K562 (cell line): ENCODE data around the gene VPS18. TPM values are rescaled to one million over a fixed set of nuclear protein-coding genes. Genes with fewer than 3 reads are reported as not detected.
A peak's percentile ranks its signal among the peaks of the same experiment; 100 is the strongest.

Experiments used
- ARID1B ChIP-seq: fragments of 450-650 bp; IDR thresholded peaks from 2 replicates; pipeline ENCODE4 v1.6.1; 2016; ENCODE audit warnings: antibody characterized with exemption, mild to moderate bottlenecking, inconsistent platforms
- CBX8 ChIP-seq: fragments of 200-600 bp; sonication (generic); IDR thresholded peaks from 2 replicates; pipeline ENCODE4 v1.6.1; 2012; ENCODE audit warnings: borderline replicate concordance, mixed run types, low read depth, mild to moderate bottlenecking, moderate library complexity, mixed read lengths, low read length, control low read depth, inconsistent platforms; ENCODE audit not compliant: poor library complexity, severe bottlenecking; ENCODE audit errors: extremely low read depth
- CHD2 ChIP-seq: IDR thresholded peaks from 2 replicates; pipeline ENCODE4 v1.6.1; 2011; ENCODE audit warnings: low read depth, low read length
- COPS2 ChIP-seq: fragments of 450-650 bp; conservative IDR thresholded peaks from 2 replicates; pipeline ENCODE4 v1.6.1; 2016; ENCODE audit warnings: mild to moderate bottlenecking, moderate library complexity
- ELF1 ChIP-seq: fragments of 200-800 bp; sonication (Bioruptor generic); IDR thresholded peaks from 2 replicates; pipeline ENCODE4 v1.6.1; 2016; ENCODE audit warnings: missing genetic modification characterization, missing compliant biosample characterization
- EWSR1 ChIP-seq: fragments of 450-650 bp; IDR thresholded peaks from 2 replicates; pipeline ENCODE4 v1.6.1; 2018; ENCODE audit warnings: borderline replicate concordance, mild to moderate bottlenecking, low read depth, moderate library complexity; ENCODE audit not compliant: partially characterized antibody
- HCFC1 ChIP-seq: IDR thresholded peaks from 2 replicates; pipeline ENCODE4 v1.6.1; 2012; ENCODE audit warnings: low read depth, low read length, improper control_type of control experiment
- HDAC1 ChIP-seq, 2 experiments: fragments of 450-650 bp; IDR thresholded peaks; 2 replicates each; pipeline ENCODE4 v1.6.1; 2016 to 2017; ENCODE audit warnings: inconsistent platforms in 1 of 2, mild to moderate bottlenecking in 1 of 2, moderate library complexity in 1 of 2
- HNRNPL ChIP-seq: fragments of 200-400 bp; formaldehyde crosslinking; IDR thresholded peaks from 2 replicates; pipeline ENCODE4 v1.6.1; 2017; ENCODE audit warnings: low read depth, mild to moderate bottlenecking, low read length
- JUNB ChIP-seq: fragments of 450-650 bp; formaldehyde crosslinking; conservative IDR thresholded peaks from 2 replicates; pipeline ENCODE4 v1.4.0; 2020; ENCODE audit warnings: mild to moderate bottlenecking
- MIER1 ChIP-seq: fragments of 450-650 bp; IDR thresholded peaks from 2 replicates; pipeline ENCODE4 v1.6.1; 2016; ENCODE audit warnings: antibody characterized with exemption, mild to moderate bottlenecking, low read depth
- MNT ChIP-seq, 2 experiments: fragments of 450-650 bp; conservative IDR thresholded peaks; 2 replicates each; pipeline ENCODE4 v1.6.1; 2017; ENCODE audit warnings: mild to moderate bottlenecking in 2 of 2, moderate library complexity in 2 of 2
- MYC ChIP-seq, 2 experiments: fragments of 250-450 bp in 1 of 2; sonication (Bioruptor Pico) in 1 of 2; IDR thresholded peaks; 2 replicates each; pipeline versions ENCODE4 v1.5.1 to v1.6.1; 2012 to 2021; ENCODE audit warnings: low read depth in 2 of 2, borderline replicate concordance in 1 of 2, improper control_type of control experiment in 1 of 2, low read length in 1 of 2, mild to moderate bottlenecking in 1 of 2, moderate library complexity in 1 of 2
- NCOA1 ChIP-seq: fragments of 450-650 bp; IDR thresholded peaks from 2 replicates; pipeline ENCODE4 v1.6.1; 2016; ENCODE audit warnings: low read depth
- NCOA6 ChIP-seq: fragments of 450-650 bp; IDR thresholded peaks from 2 replicates; pipeline ENCODE4 v1.6.1; 2017; ENCODE audit warnings: mild to moderate bottlenecking
- PCBP1 ChIP-seq: fragments of 200-400 bp; formaldehyde crosslinking; IDR thresholded peaks from 2 replicates; pipeline ENCODE4 v1.6.1; 2018; ENCODE audit warnings: mild to moderate bottlenecking, low read depth, low read length; ENCODE audit not compliant: poor library complexity, severe bottlenecking
- RBFOX2 ChIP-seq: fragments of 200-400 bp; formaldehyde crosslinking; IDR thresholded peaks from 2 replicates; pipeline ENCODE4 v1.6.1; 2017; ENCODE audit warnings: low read depth, mild to moderate bottlenecking, low read length, moderate library complexity
- RBM39 ChIP-seq: fragments of 200-400 bp; formaldehyde crosslinking; optimal IDR thresholded peaks from 2 replicates; pipeline ENCODE3; 2018; ENCODE audit warnings: low read depth, low read length
- RFX5 ChIP-seq: IDR thresholded peaks from 2 replicates; pipeline ENCODE4 v1.6.1; 2011; ENCODE audit warnings: low read depth, mild to moderate bottlenecking, improper control_type of control experiment, low read length
- SETDB1 ChIP-seq: IDR thresholded peaks from one replicate; pipeline ENCODE4 v1.6.1; 2012; ENCODE audit warnings: low read length, control low read depth, inconsistent platforms
- U2AF1 ChIP-seq: fragments of 200-400 bp; formaldehyde crosslinking; optimal IDR thresholded peaks from 2 replicates; pipeline ENCODE3; 2017; ENCODE audit warnings: mild to moderate bottlenecking, low read depth, low read length, moderate library complexity
- ZNF280A ChIP-seq: fragments of 450-650 bp; IDR thresholded peaks from 2 replicates; pipeline ENCODE4 v1.6.1; 2018; ENCODE audit warnings: mild to moderate bottlenecking, low read depth; ENCODE audit not compliant: partially characterized antibody
- ZNF324 ChIP-seq: fragments of 250-450 bp; sonication (Bioruptor Pico); IDR thresholded peaks from 2 replicates; pipeline ENCODE4 v1.4.0; 2020; ENCODE audit warnings: mild to moderate bottlenecking
- polyA plus RNA-seq, 8 experiments: library from polyadenylated mRNA; depleted of rRNA in 4 of 8; stranded (reverse) in 5 of 8; unstranded in 3 of 8; fragments of >200 nt; fragmentation: Nextera tagmentation in 2 of 8; fragmentation: Illumina TruSeq in 1 of 8; extraction: Ambion mirVana in 2 of 8; extraction: Trizol in 1 of 8; gene quantifications; 2 replicates each; pipeline versions ENCODE4 v1.2.1 to v1.2.3, GENCODE V29; 2011 to 2014; ENCODE audit warnings: inconsistent platforms in 1 of 8, missing spikeins in 1 of 8
- total RNA-seq, 7 experiments: library from RNA; depleted of rRNA in 6 of 7; stranded (reverse); fragments of >200 nt in 6 of 7; fragmentation: Illumina TruSeq in 2 of 7; extraction: Trizol in 2 of 7; gene quantifications; 2 replicates each; pipeline versions ENCODE4 v1.2.1 to v1.2.3, GENCODE V29; 2011 to 2021; ENCODE audit warnings: low replicate concordance in 1 of 7

VPS18 gene
- total and polyA plus RNA-seq, 9 of the 15 experiments (the other 6 are each of a cell fraction or from before 2014, with no cell fraction given), result 0.73 to 19.9 (median 8.5) TPM

GRCh38 chr15:40941528-40942336 is 47.5 kb downstream of the VPS18 start (continued):
- TF ChIP-seq JUNB (no peak), U2AF1 (no peak), MNT (conservative IDR thresholded peaks at IDR 0.05) (peak in 1 of 2 experiments; percentile 62; a peak in 1 of 4 replicates), MIER1 (no peak), HNRNPL (peak; percentile 49; the same call in 1 of the 2 replicates), ZNF324 (CRISPR knock-in tag) (no peak), RBM39 (no peak), NCOA6 (peak; percentile 81), MYC (IDR thresholded peaks at IDR 0.05; ENCODE audit: low read depth, low read length) (peak; percentile 58), MYC (CRISPR knock-in tag; IDR thresholded peaks at IDR 0.05; ENCODE audit: borderline replicate concordance, low read depth) (no peak), HDAC1 (IDR thresholded peaks at IDR 0.05) (no peak), SETDB1 (no peak), COPS2 (no peak), EWSR1 (no peak), NCOA1 (no peak), ZNF280A (no peak), RBFOX2 (peak; percentile 84), CBX8 (no peak), PCBP1 (peak; percentile 23), HCFC1 (peak; percentile 29; the same call in 1 of the 2 replicates), CHD2 (peak; percentile 79), RFX5 (no peak), ELF1 (tag) (peak; percentile 89), ARID1B (no peak)
